GM21390 (cell line): Measurements from ENCODE around the gene ACAD10.
"Not testable (repeated sequence)": the region's sequence is repeated elsewhere in the genome, so short reads cannot be mapped to it uniquely, and the experiment has no call there.

Experiments
- ATAC-seq: cut with Tn5 transposase; IDR thresholded peaks from one replicate; pipeline ENCODE4 v1.9.1; 2021; ENCODE audit not compliant: unreplicated experiment

Gene ACAD10

GRCh38 chr12:111748867-111749266 is 63.0 kb downstream of the ACAD10 start:
- ATAC-seq = no peak

GRCh38 chr12:111749391-111749790 is 63.5 kb downstream of the ACAD10 start:
- ATAC-seq = no peak

GRCh38 chr12:111753144-111753881 is 67.5 kb downstream of the ACAD10 start:
- no peak for ATAC-seq

- no peak for ATAC-seq
These were observed 68.8 kb downstream of the ACAD10 start for GRCh38 chr12:111754671-111755070.

- no peak for ATAC-seq
These were observed 70.3 kb downstream of the ACAD10 start for GRCh38 chr12:111756196-111756595.

- ATAC-seq = no peak
These were observed 70.8 kb downstream of the ACAD10 start for GRCh38 chr12:111756681-111757080.

GRCh38 chr12:111757361-111758119 is 71.7 kb downstream of the ACAD10 start:
- ATAC-seq = peak; percentile 53

- peak; percentile 12 for ATAC-seq
These were observed 72.3 kb downstream of the ACAD10 start for GRCh38 chr12:111758120-111758561.

GRCh38 chr12:111759271-111759670 is 73.4 kb downstream of the ACAD10 start:
- ATAC-seq = no peak

GRCh38 chr12:111759991-111760390 is 74.1 kb downstream of the ACAD10 start:
- no peak for ATAC-seq

GRCh38 chr12:111761099-111761498 is 75.2 kb downstream of the ACAD10 start:
- no peak for ATAC-seq

- no peak for ATAC-seq
These were observed 75.9 kb downstream of the ACAD10 start for GRCh38 chr12:111761706-111762105.

- ATAC-seq = not testable (repeated sequence)
These were observed 77.7 kb downstream of the ACAD10 start for GRCh38 chr12:111763552-111763951.

- peak; percentile 38 for ATAC-seq
These were observed 78.4 kb downstream of the ACAD10 start for GRCh38 chr12:111764120-111764821.

GRCh38 chr12:111766608-111767361 is 80.9 kb downstream of the ACAD10 start, which contains the start of gene ALDH2:
Gene ALDH2 (plus strand): TSS chr12:111766933. CDS start chr12:111766983, 50 bp downstream.
- ATAC-seq = peak; percentile 58

- no peak for ATAC-seq
These were observed 81.7 kb downstream of the ACAD10 start for GRCh38 chr12:111767362-111768158.

GRCh38 chr12:111768159-111768895 is 82.5 kb downstream of the ACAD10 start:
- ATAC-seq = no peak

- ATAC-seq = no peak
These were observed 83.7 kb downstream of the ACAD10 start for GRCh38 chr12:111769599-111769998.
